A673 (cell line): ENCODE measurements around the gene UFSP2. TPM values are rescaled to one million over a fixed set of nuclear protein-coding genes. Genes with fewer than 3 reads are reported as not detected.

Source experiments
- BruUV-seq: library from RNA; stranded (reverse); fragments of 400-500 nt; replicated peaks from 2 replicates; lab custom pipeline; 2021; lab: Mats Ljungman, UMichigan
- CTCF ChIA-PET: fragments of 300-600 bp; sonication (Branson Sonifier 250); formaldehyde crosslinking; loops from one replicate; lab custom pipeline; 2022; ENCODE audit warnings: antibody characterized with exemption; lab: Charles Lee
- POLR2A ChIA-PET: fragments of 300-600 bp; sonication (Branson Sonifier 250); formaldehyde crosslinking; loops from one replicate; lab custom pipeline; 2022; ENCODE audit warnings: antibody characterized with exemption; ENCODE audit not compliant: low non-redundant PET; lab: Charles Lee
- DNase-seq: peaks from one replicate; pipeline ENCODE4 v3.0.0-alpha.2; 2015; ENCODE audit warnings: low spot score
- H3K27ac ChIP-seq: fragments of 200-600 bp; sonication (generic); 2 replicates; pipeline ENCODE4 v1.5.1; 2016; ENCODE audit warnings: mixed run types, low read depth, mild to moderate bottlenecking, mixed read lengths, antibody characterized with exemption, low read length; ENCODE audit not compliant: poor library complexity, severe bottlenecking
- H3K27me3 ChIP-seq: fragments of 200-600 bp; sonication (generic); replicated peaks from 2 replicates; pipeline ENCODE4 v1.6.1; 2017; ENCODE audit warnings: mixed run types, low read depth, mild to moderate bottlenecking, mixed read lengths, antibody characterized with exemption, low read length; ENCODE audit not compliant: insufficient read depth, poor library complexity
- H3K36me3 ChIP-seq: fragments of 200-600 bp; sonication (generic); 2 replicates; pipeline ENCODE4 v1.6.1; 2016; ENCODE audit warnings: mixed run types, mild to moderate bottlenecking, mixed read lengths, antibody characterized with exemption, low read length; ENCODE audit not compliant: insufficient read depth, poor library complexity, severe bottlenecking
- H3K4me1 ChIP-seq: fragments of 200-600 bp; sonication (generic); 2 replicates; pipeline ENCODE4 v1.6.1; 2017; ENCODE audit warnings: mixed run types, mild to moderate bottlenecking, mixed read lengths, antibody characterized with exemption, low read length; ENCODE audit not compliant: insufficient read depth, poor library complexity, severe bottlenecking
- H3K4me3 ChIP-seq: fragments of 200-600 bp; sonication (generic); 2 replicates; pipeline ENCODE4 v1.5.1; 2016; ENCODE audit warnings: low read depth, mixed run types, mild to moderate bottlenecking, mixed read lengths, low read length; ENCODE audit not compliant: poor library complexity, severe bottlenecking
- H3K9me3 ChIP-seq: fragments of 200-600 bp; sonication (generic); 2 replicates; pipeline ENCODE4 v1.6.1; 2016; ENCODE audit warnings: mixed run types, low read depth, mild to moderate bottlenecking, mixed read lengths, antibody characterized with exemption, low read length; ENCODE audit not compliant: poor library complexity, severe bottlenecking
- EZH2 ChIP-seq: fragments of 200-600 bp; sonication (generic); IDR thresholded peaks from 2 replicates; pipeline ENCODE4 v1.6.1; 2017; ENCODE audit warnings: borderline replicate concordance, low read depth, mild to moderate bottlenecking, mixed read lengths, antibody characterized with exemption, low read length; ENCODE audit not compliant: poor library complexity, severe bottlenecking
- intact Hi-C: fragments of 100-400 bp; cut with micrococcal nuclease; formaldehyde crosslinking; loops from one replicate; pipeline ENCODE4 v1.10.0; 2022; ENCODE audit not compliant: unreplicated experiment
- total RNA-seq: library from RNA; stranded (reverse); gene quantifications from 2 replicates; pipeline ENCODE4 v1.2.3, GENCODE V29; 2021
- TF ChIP-seq, protein P1 (sequence below): fragments of 300-800, 200-600 bp; sonication (generic); conservative IDR thresholded peaks from 2 replicates; pipeline ENCODE4 v1.5.1; 2017; ENCODE audit warnings: low read depth, mild to moderate bottlenecking, antibody characterized with exemption, low read length, moderate library complexity, mixed read lengths

Gene UFSP2
- total RNA-seq, 1 experiment from 2014 or later: 22.3 TPM

DNA sequence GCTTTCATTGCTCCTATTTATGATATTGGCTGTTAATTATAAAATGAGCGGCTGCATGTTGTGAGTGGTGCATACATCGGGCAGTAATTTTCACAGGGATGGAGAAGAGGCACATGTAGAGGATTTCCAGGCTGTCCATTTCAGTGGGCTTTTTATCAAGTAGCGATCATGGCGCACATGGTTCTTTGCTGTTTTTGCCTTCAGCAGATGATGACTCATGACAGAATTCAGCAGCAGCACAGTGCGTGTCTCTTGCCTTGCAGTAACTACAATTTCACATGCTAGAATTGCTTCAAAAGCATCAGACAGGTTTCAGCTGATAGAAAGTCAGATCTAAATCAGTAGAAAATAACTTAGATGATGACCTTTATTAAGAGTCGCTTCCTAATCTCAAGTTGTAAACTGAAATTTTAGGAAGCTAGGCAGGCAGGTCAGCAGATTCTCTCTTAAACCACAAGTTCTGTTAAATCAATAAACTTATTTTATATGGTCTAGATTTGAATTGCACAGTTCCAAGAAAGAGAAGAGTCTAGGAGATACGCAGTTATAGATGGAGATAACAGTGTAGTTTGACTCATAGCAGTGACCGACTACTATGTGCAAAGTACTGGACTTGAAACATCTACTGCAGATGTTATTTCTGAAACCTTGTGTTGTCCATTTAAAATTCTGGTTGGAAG lies 65.9 kb downstream of the UFSP2 start:
- Histone ChIP-seq H3K36me3 (no peaks in the 10 kb centered on the region), H3K9me3 (no peaks in the 10 kb centered on the region), H3K4me3 (no peak overlapping the region), H3K27ac (no peak overlapping the region), H3K27me3 (no peaks in the 10 kb centered on the region), H3K4me1 (no peaks in the 10 kb centered on the region)
- ChIA-PET CTCF (no interaction called here), POLR2A (no interaction called here)
- DNase-seq: no peak
- BruUV-seq: no TSS peak
- intact Hi-C loops: no loop called here
- no peak for TF ChIP-seq EZH2
- TF ChIP-seq, protein P1, sequence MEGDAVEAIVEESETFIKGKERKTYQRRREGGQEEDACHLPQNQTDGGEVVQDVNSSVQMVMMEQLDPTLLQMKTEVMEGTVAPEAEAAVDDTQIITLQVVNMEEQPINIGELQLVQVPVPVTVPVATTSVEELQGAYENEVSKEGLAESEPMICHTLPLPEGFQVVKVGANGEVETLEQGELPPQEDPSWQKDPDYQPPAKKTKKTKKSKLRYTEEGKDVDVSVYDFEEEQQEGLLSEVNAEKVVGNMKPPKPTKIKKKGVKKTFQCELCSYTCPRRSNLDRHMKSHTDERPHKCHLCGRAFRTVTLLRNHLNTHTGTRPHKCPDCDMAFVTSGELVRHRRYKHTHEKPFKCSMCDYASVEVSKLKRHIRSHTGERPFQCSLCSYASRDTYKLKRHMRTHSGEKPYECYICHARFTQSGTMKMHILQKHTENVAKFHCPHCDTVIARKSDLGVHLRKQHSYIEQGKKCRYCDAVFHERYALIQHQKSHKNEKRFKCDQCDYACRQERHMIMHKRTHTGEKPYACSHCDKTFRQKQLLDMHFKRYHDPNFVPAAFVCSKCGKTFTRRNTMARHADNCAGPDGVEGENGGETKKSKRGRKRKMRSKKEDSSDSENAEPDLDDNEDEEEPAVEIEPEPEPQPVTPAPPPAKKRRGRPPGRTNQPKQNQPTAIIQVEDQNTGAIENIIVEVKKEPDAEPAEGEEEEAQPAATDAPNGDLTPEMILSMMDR: no peak

DNA sequence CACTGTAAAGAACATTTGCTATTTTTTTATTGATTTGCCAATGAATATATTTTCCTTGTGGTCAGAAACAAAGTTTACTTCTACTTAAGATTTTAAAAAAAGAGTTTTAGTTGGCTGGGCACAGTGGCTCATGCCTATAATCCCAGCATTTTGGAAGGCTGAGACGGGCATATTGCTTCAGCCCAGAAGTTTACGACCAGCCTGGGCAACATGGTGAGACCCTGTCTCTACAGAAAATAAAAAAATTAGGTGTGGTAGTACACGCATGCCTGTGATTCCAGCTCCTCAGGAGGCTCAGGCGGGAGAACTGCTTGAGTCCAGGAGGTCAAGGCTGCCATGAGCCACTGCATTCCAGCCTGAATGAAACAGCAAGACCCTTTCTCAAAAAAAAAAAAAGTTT lies 66.8 kb downstream of the UFSP2 start:
- CTCF ChIA-PET: no interaction called here
- POLR2A ChIA-PET: no interaction called here

DNA sequence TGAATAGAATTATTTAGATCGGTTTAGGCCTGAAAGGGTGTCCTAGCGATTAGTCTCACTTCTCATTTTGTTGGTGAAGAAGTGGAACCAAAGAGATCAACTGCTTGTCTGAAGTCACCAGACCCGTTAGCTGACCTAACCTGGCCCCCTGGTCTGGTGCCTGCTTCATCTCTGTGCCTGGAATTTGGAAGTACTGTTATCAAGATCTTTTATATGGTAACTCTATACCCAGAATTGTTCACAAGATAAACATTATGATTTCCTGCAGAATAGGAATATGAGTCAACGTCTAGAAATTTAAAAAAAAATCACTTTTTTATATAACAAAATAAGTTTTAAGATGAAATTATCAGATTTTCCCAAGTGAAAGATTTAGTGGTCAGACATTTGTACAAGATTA lies 67.2 kb downstream of the UFSP2 start:
- intact Hi-C loops: no loop called here
- no peaks in the 10 kb centered on the region for H3K4me1 ChIP-seq
- H3K27me3 ChIP-seq: no peaks in the 10 kb centered on the region
- BruUV-seq: no TSS peak
- ChIA-PET POLR2A (no interaction called here), CTCF (no interaction called here)
- TF ChIP-seq, protein P1: no peak
- TF ChIP-seq EZH2: no peak
- H3K9me3 ChIP-seq: no peaks in the 10 kb centered on the region
- H3K4me3 ChIP-seq: no peak overlapping the region
- no peak for DNase-seq
- H3K27ac ChIP-seq: no peak overlapping the region
- no peaks in the 10 kb centered on the region for H3K36me3 ChIP-seq

More for the DNA sequence above, 66.8 kb downstream of the UFSP2 start:
- BruUV-seq: no TSS peak
- no peaks in the 10 kb centered on the region for H3K27me3 ChIP-seq
- TF ChIP-seq, protein P1: no peak
- TF ChIP-seq EZH2: no peak
- H3K4me1 ChIP-seq: no peaks in the 10 kb centered on the region
- no peak for DNase-seq
- no peak overlapping the region for H3K4me3 ChIP-seq
- H3K27ac ChIP-seq: no peak overlapping the region
- no peaks in the 10 kb centered on the region for H3K9me3 ChIP-seq
- H3K36me3 ChIP-seq: no peaks in the 10 kb centered on the region
- intact Hi-C loops: no loop called here
